Measurements from ENCODE around the gene FBXO2. TPM values are rescaled to one million over a fixed set of nuclear protein-coding genes. Genes with fewer than 3 reads are reported as not detected.

The FBXO2 gene
- total and polyA plus RNA-seq, 3 experiments from 2014 or later: 1.8 to 4.6 (median 2.0) TPM

DNA sequence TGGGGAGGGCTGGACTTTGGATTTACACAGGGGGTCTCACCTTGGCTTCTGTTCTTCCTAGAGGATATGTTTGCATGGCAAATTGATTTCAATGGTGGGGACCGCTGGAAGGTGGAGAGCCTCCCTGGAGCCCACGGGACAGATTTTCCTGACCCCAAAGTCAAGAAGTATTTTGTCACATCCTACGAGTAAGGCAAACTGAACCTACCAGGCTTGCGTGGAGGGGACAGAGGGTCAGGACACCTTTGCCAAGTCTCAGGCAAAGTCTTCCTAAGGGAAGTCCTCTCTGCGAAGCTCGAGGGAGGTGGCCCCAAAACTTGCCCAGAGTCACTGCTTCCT is 16.9 kb upstream of the FBXO2 start:
- Histone ChIP-seq H3K36me3 (ENCODE audit: insufficient read depth, low read length) (peaks cover 3% of the 10 kb centered on the region), H3K9me3 (ENCODE audit: low read length) (no peaks in the 10 kb centered on the region), H3K27ac (ENCODE audit: low read depth, low read length) (peak overlapping the region; percentile 31), H3K4me1 (ENCODE audit: insufficient read depth, low read length) (no peaks in the 10 kb centered on the region), H3K4me3 (ENCODE audit: low read length) (no peak overlapping the region), H3K27me3 (ENCODE audit: insufficient read depth, low read length, poor library complexity, severe bottlenecking) (no peaks in the 10 kb centered on the region)
- Mint-ChIP-seq H3K27ac (no peak overlapping the region), H3K4me3 (no peak overlapping the region), H3K4me1 (peaks cover 0 to 4% (median 0%) of the 10 kb centered on the region in 3 donors), H3K9me3 (no peaks in the 10 kb centered on the region), H3K27me3 (no peaks in the 10 kb centered on the region), H3K36me3 (peaks cover 0 to 45% (median 5%) of the 10 kb centered on the region in 3 donors)
- POLR2A ChIA-PET: no interaction called here
- DNase-seq: no peak
- CTCF ChIA-PET: interaction anchor here (1.3 to 1.6 kb wide), 3 partner anchors 9 to 21 kb away, joined by 3 to 5 read pairs (median 4); no protein-coding TSS in a partner anchor

DNA sequence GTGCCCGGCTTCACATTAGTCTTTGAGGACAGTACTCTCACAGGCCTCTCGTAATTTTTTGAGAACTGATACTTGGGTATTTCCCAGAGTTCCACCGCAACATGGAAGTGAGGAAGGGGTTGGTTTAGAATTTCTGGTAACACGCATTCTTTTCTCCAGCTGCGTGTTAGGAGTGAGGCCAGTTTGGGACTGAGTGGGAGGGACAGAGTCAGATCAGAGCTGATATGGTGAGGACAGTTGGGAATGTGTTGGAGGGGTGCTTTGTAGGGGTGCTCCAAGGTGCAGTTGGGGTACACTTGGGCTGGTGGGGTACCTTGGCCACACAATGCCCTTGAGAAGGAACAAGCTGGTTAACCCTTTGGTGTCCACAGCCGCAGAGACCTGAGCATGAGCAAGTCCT is 16.5 kb upstream of the FBXO2 start:
- Mint-ChIP-seq H3K4me3 (no peak overlapping the region), H3K9me3 (no peaks in the 10 kb centered on the region), H3K4me1 (peaks cover 0 to 4% (median 2%) of the 10 kb centered on the region in 3 donors), H3K27ac (peak overlapping the region in 1 of 8 donors; percentile 76), H3K36me3 (peaks cover 0 to 41% (median 5%) of the 10 kb centered on the region in 3 donors), H3K27me3 (no peaks in the 10 kb centered on the region)
- Histone ChIP-seq H3K9me3 (ENCODE audit: low read length) (no peaks in the 10 kb centered on the region), H3K4me3 (ENCODE audit: low read length) (no peak overlapping the region), H3K4me1 (ENCODE audit: insufficient read depth, low read length) (no peaks in the 10 kb centered on the region), H3K36me3 (ENCODE audit: insufficient read depth, low read length) (peaks cover 3% of the 10 kb centered on the region), H3K27me3 (ENCODE audit: insufficient read depth, low read length, poor library complexity, severe bottlenecking) (no peaks in the 10 kb centered on the region), H3K27ac (ENCODE audit: low read depth, low read length) (peak overlapping the region; percentile 31)
- ChIA-PET CTCF (interaction anchor here (1.5 to 1.6 kb wide), 2 partner anchors 9 to 20 kb away, joined by 4 to 5 read pairs; no protein-coding TSS in a partner anchor), POLR2A (no interaction called here)
- DNase-seq: no peak

GRCh38 chr1:11668516-11668915 is 14.3 kb upstream of the FBXO2 start:
- no peak overlapping the region for H3K4me3 ChIP-seq (ENCODE audit: low read length)
- ChIA-PET POLR2A (no interaction called here), CTCF (interaction anchor here (1.5 kb wide), 1 partner anchor 18 kb away, joined by 4 read pairs; no protein-coding TSS in a partner anchor)
- Mint-ChIP-seq H3K27ac (peak overlapping the region in 2 of 8 donors; percentile 33 to 68), H3K27me3 (no peaks in the 10 kb centered on the region), H3K36me3 (peaks cover 0 to 24% (median 5%) of the 10 kb centered on the region in 3 donors), H3K4me1 (peaks cover 0 to 7% (median 5%) of the 10 kb centered on the region in 3 donors), H3K9me3 (no peaks in the 10 kb centered on the region), H3K4me3 (no peak overlapping the region)
- no peaks in the 10 kb centered on the region for H3K27me3 ChIP-seq (ENCODE audit: insufficient read depth, low read length, poor library complexity, severe bottlenecking)
- peaks cover 4% of the 10 kb centered on the region for H3K4me1 ChIP-seq (ENCODE audit: insufficient read depth, low read length)
- peaks cover 3% of the 10 kb centered on the region for H3K36me3 ChIP-seq (ENCODE audit: insufficient read depth, low read length)
- no peak for DNase-seq
- H3K27ac ChIP-seq (ENCODE audit: low read depth, low read length): no peak overlapping the region
- no peaks in the 10 kb centered on the region for H3K9me3 ChIP-seq (ENCODE audit: low read length)

DNA sequence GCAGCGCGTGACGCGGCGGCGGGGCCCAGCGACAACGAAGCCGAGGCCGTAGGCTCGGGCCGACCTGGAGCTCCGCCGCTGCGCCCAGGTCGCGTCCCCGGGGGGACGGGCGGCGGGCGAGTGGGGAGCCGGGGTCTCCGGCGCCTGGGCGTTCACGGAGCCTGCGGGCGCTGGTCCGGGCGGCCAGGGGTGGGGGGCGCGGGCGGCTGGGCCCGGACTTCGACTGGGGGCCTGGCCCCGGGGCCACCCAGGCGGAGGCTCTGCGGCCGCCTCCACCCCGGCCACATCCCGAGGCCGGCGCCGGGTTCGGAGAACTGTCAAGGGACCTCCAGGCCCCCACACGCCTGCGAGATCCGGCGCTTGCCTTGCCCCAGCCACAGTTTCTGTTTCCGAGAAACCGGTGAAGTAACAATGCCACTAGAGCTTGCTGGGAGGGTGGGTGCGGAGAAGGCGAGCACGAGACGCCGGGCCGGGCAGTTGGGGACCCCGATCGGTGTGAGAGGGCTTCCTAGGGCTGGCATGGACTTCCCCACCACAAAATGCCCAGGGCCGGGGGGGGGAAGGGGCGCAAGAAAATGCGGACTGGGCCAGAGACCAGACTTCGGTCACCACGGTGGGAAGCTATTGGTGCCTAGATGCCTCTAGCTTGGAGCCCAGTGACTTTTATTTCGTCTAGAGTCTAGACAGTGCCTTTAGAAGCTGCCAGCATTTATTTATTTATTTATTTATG is 10.3 kb upstream of the FBXO2 start:
- peaks cover 0 to 9% (median 5%) of the 10 kb centered on the region in 3 donors for H3K4me1 Mint-ChIP-seq
- Histone ChIP-seq H3K9me3 (ENCODE audit: low read length) (no peaks in the 10 kb centered on the region), H3K27me3 (ENCODE audit: insufficient read depth, low read length, poor library complexity, severe bottlenecking) (no peaks in the 10 kb centered on the region), H3K4me3 (ENCODE audit: low read length) (peak overlapping the region; percentile 73), H3K36me3 (ENCODE audit: insufficient read depth, low read length) (no peaks in the 10 kb centered on the region), H3K27ac (ENCODE audit: low read depth, low read length) (peak overlapping the region; percentile 83), H3K4me1 (ENCODE audit: insufficient read depth, low read length) (peaks cover 7% of the 10 kb centered on the region)
- H3K9me3 Mint-ChIP-seq: no peaks in the 10 kb centered on the region
- CTCF ChIA-PET: interaction anchor here (0.8 to 8.4 kb wide), 26 partner anchors 9 to 627 kb away, joined by 3 to 87 read pairs (median 6); partner anchors contain the start of genes AGTRAP, FBXO2, FBXO44 and MAD2L2
- POLR2A ChIA-PET: interaction anchor here (0.6 to 2.4 kb wide), 11 partner anchors 9 to 426 kb away, joined by 3 to 28 read pairs (median 8); partner anchors contain the start of genes FBXO2 and MAD2L2
- no peaks in the 10 kb centered on the region for H3K27me3 Mint-ChIP-seq
- H3K4me3 Mint-ChIP-seq: peak overlapping the region; percentile 84 to 93 (median 88)
- peaks cover 0 to 26% (median 7%) of the 10 kb centered on the region in 3 donors for H3K36me3 Mint-ChIP-seq
- H3K27ac Mint-ChIP-seq: peak overlapping the region; percentile 80 to 96 (median 90)
- peak; percentile 36 to 72 (median 42) for DNase-seq

DNA sequence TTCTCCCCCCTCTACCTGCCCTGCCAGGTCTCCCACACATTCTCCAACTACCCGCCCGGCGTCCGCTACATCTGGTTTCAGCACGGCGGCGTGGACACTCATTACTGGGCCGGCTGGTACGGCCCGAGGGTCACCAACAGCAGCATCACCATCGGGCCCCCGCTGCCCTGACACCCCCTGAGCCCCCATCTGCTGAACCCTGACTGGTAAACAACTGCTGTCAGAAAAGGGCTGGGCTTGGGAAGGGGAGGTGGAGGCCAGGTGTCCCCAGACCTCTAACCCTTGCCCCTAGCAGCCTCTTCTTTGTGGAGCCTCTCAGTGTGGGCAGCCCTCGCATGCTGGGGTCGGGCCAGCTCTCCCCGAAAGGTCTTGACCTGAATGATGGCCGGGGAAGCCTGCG is 6.9 kb upstream of the FBXO2 start:
- H3K27ac ChIP-seq (ENCODE audit: low read depth, low read length): no peak overlapping the region
- H3K27ac Mint-ChIP-seq: peak overlapping the region in 1 of 8 donors; percentile 50
- no peaks in the 10 kb centered on the region for H3K9me3 ChIP-seq (ENCODE audit: low read length)
- H3K4me3 ChIP-seq (ENCODE audit: low read length): no peak overlapping the region
- no peak for DNase-seq
- ChIA-PET CTCF (interaction anchor here (2.0 to 8.4 kb wide), 4 partner anchors 10 to 59 kb away, joined by 5 to 87 read pairs (median 32); no protein-coding TSS in a partner anchor), POLR2A (no interaction called here)
- H3K4me1 Mint-ChIP-seq: peaks cover under 1 to 7% (median 5%) of the 10 kb centered on the region in 3 donors
- no peaks in the 10 kb centered on the region for H3K27me3 ChIP-seq (ENCODE audit: insufficient read depth, low read length, poor library complexity, severe bottlenecking)
- H3K4me3 Mint-ChIP-seq: peak overlapping the region in 1 of 7 donors; percentile 54
- H3K9me3 Mint-ChIP-seq: no peaks in the 10 kb centered on the region
- H3K4me1 ChIP-seq (ENCODE audit: insufficient read depth, low read length): peaks cover 8% of the 10 kb centered on the region
- no peaks in the 10 kb centered on the region for H3K27me3 Mint-ChIP-seq
- H3K36me3 ChIP-seq (ENCODE audit: insufficient read depth, low read length): peaks cover 11% of the 10 kb centered on the region
- peaks cover 0 to 39% (median 4%) of the 10 kb centered on the region in 3 donors for H3K36me3 Mint-ChIP-seq

DNA sequence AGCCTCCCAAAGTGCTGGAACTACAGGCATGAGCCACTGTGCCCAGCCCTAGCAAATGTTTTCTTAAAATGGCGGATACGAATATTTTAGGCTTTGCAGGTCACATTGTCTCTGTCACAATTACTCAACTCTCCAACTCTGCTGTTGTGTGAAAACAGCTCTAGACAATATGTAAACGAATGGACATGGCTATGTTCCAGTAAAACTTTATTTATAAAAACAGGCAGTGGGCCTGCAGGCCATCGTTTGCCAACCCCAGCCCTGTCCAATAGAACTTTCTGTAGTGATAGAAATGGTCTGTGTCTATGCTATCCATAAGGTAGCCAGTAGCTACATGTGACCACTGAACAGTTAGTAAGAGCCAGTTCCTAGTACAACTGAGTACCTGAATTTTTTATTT is 5.5 kb upstream of the FBXO2 start:
- Mint-ChIP-seq H3K4me3 (no peak overlapping the region), H3K4me1 (peaks cover 9 to 15% (median 10%) of the 10 kb centered on the region in 3 donors), H3K9me3 (no peaks in the 10 kb centered on the region), H3K36me3 (peaks cover 0 to 41% (median 4%) of the 10 kb centered on the region in 3 donors), H3K27me3 (no peaks in the 10 kb centered on the region), H3K27ac (no peak overlapping the region)
- no peaks in the 10 kb centered on the region for H3K27me3 ChIP-seq (ENCODE audit: insufficient read depth, low read length, poor library complexity, severe bottlenecking)
- no peak overlapping the region for H3K27ac ChIP-seq (ENCODE audit: low read depth, low read length)
- no peaks in the 10 kb centered on the region for H3K9me3 ChIP-seq (ENCODE audit: low read length)
- ChIA-PET POLR2A (no interaction called here), CTCF (interaction anchor here (2.7 to 8.4 kb wide), 2 partner anchors 10 to 60 kb away, joined by 13 to 51 read pairs; no protein-coding TSS in a partner anchor)
- H3K36me3 ChIP-seq (ENCODE audit: insufficient read depth, low read length): peaks cover 11% of the 10 kb centered on the region
- DNase-seq: no peak
- peaks cover 18% of the 10 kb centered on the region for H3K4me1 ChIP-seq (ENCODE audit: insufficient read depth, low read length)
- no peak overlapping the region for H3K4me3 ChIP-seq (ENCODE audit: low read length)

GRCh38 chr1:11658542-11658941 is 4.3 kb upstream of the FBXO2 start:
- Histone ChIP-seq H3K36me3 (ENCODE audit: insufficient read depth, low read length) (peaks cover 11% of the 10 kb centered on the region), H3K4me1 (ENCODE audit: insufficient read depth, low read length) (peaks cover 14% of the 10 kb centered on the region), H3K9me3 (ENCODE audit: low read length) (no peaks in the 10 kb centered on the region), H3K4me3 (ENCODE audit: low read length) (no peak overlapping the region), H3K27me3 (ENCODE audit: insufficient read depth, low read length, poor library complexity, severe bottlenecking) (no peaks in the 10 kb centered on the region), H3K27ac (ENCODE audit: low read depth, low read length) (no peak overlapping the region)
- H3K36me3 Mint-ChIP-seq: peaks cover 0 to 40% (median 4%) of the 10 kb centered on the region in 3 donors
- H3K4me3 Mint-ChIP-seq: no peak overlapping the region
- DNase-seq: no peak
- no peaks in the 10 kb centered on the region for H3K27me3 Mint-ChIP-seq
- CTCF ChIA-PET: interaction anchor here (2.7 to 8.4 kb wide), 2 partner anchors 8 to 61 kb away, joined by 13 to 51 read pairs; no protein-coding TSS in a partner anchor
- H3K9me3 Mint-ChIP-seq: no peaks in the 10 kb centered on the region
- peaks cover 8 to 17% (median 9%) of the 10 kb centered on the region in 3 donors for H3K4me1 Mint-ChIP-seq
- POLR2A ChIA-PET: no interaction called here
- H3K27ac Mint-ChIP-seq: no peak overlapping the region

GRCh38 chr1:11657654-11658053 is 3.4 kb upstream of the FBXO2 start:
- H3K27ac ChIP-seq (ENCODE audit: low read depth, low read length): no peak overlapping the region
- peak overlapping the region in 1 of 7 donors; percentile 13 for H3K4me3 Mint-ChIP-seq
- DNase-seq: no peak
- ChIA-PET CTCF (interaction anchor here (0.8 to 11.3 kb wide), 2 partner anchors 64 to 620 kb away, joined by 4 to 152 read pairs; no protein-coding TSS in a partner anchor), POLR2A (no interaction called here)
- no peak overlapping the region for H3K4me3 ChIP-seq (ENCODE audit: low read length)
- no peaks in the 10 kb centered on the region for H3K27me3 Mint-ChIP-seq
- H3K36me3 ChIP-seq (ENCODE audit: insufficient read depth, low read length): peaks cover 11% of the 10 kb centered on the region
- no peak overlapping the region for H3K27ac Mint-ChIP-seq
- H3K4me1 Mint-ChIP-seq: peaks cover 8 to 22% (median 9%) of the 10 kb centered on the region in 3 donors
- H3K9me3 ChIP-seq (ENCODE audit: low read length): no peaks in the 10 kb centered on the region
- peaks cover 11% of the 10 kb centered on the region for H3K4me1 ChIP-seq (ENCODE audit: insufficient read depth, low read length)
- H3K36me3 Mint-ChIP-seq: peaks cover 0 to 40% (median 4%) of the 10 kb centered on the region in 3 donors
- no peaks in the 10 kb centered on the region for H3K27me3 ChIP-seq (ENCODE audit: insufficient read depth, low read length, poor library complexity, severe bottlenecking)
- H3K9me3 Mint-ChIP-seq: no peaks in the 10 kb centered on the region

All from CD8-positive, alpha-beta memory T cell (primary cell).